ENCODE measurements around the gene ANKRD28.
"Not testable (repeated sequence)": the region's sequence is repeated elsewhere in the genome, so short reads cannot be mapped to it uniquely, and the experiment has no call there.

ANKRD28 gene

GRCh38 chr3:15797642-15798303 lies at the start of gene ANKRD28:
Gene ANKRD28, minus strand, starts transcription at chr3:15797979. Its CDS starts 1,458 bp downstream, at chr3:15796521.
- peak; percentile 18 to 97 for DNase-seq

- DNase-seq, result no peak
Observed at GRCh38 chr3:15847239-15847638, 49.5 kb upstream of the ANKRD28 start.

- DNase-seq, result no peak
Observed at GRCh38 chr3:15846606-15847005, 48.8 kb upstream of the ANKRD28 start.

- no peak for DNase-seq
Observed at GRCh38 chr3:15845475-15845874, 47.7 kb upstream of the ANKRD28 start.

GRCh38 chr3:15844889-15845288 lies 47.1 kb upstream of the ANKRD28 start:
- no peak for DNase-seq

GRCh38 chr3:15841091-15841973 lies 43.6 kb upstream of the ANKRD28 start:
- DNase-seq, result not testable (repeated sequence)

- no peak for DNase-seq
Observed at GRCh38 chr3:15839568-15839967, 41.8 kb upstream of the ANKRD28 start.

- DNase-seq, result no peak
Observed at GRCh38 chr3:15831927-15832326, 34.1 kb upstream of the ANKRD28 start.

- DNase-seq, result no peak
Observed at GRCh38 chr3:15825016-15825415, 27.2 kb upstream of the ANKRD28 start.

GRCh38 chr3:15823092-15823491 lies 25.3 kb upstream of the ANKRD28 start:
- no peak for DNase-seq

- no peak for DNase-seq
Observed at GRCh38 chr3:15822281-15822680, 24.5 kb upstream of the ANKRD28 start.

GRCh38 chr3:15820911-15821310 lies 23.1 kb upstream of the ANKRD28 start:
- DNase-seq, result no peak

- no peak for DNase-seq
Observed at GRCh38 chr3:15819576-15819975, 21.8 kb upstream of the ANKRD28 start.

GRCh38 chr3:15819043-15819442 lies 21.3 kb upstream of the ANKRD28 start:
- DNase-seq, result no peak

- DNase-seq, result peak in 1 of 2 donors; percentile 33
Observed at GRCh38 chr3:15815696-15816095, 17.9 kb upstream of the ANKRD28 start.

- DNase-seq, result not testable (repeated sequence)
Observed at GRCh38 chr3:15813079-15813478, 15.3 kb upstream of the ANKRD28 start.

- DNase-seq, result peak in 1 of 2 donors; percentile 6
Observed at GRCh38 chr3:15812183-15812582, 14.4 kb upstream of the ANKRD28 start.

GRCh38 chr3:15810702-15811101 lies 12.9 kb upstream of the ANKRD28 start:
- DNase-seq, result no peak

GRCh38 chr3:15809313-15809712 lies 11.5 kb upstream of the ANKRD28 start:
- DNase-seq, result no peak

- DNase-seq, result no peak
Observed at GRCh38 chr3:15808679-15809310, 11.0 kb upstream of the ANKRD28 start.

- DNase-seq, result peak in 1 of 2 donors; percentile 81
Observed at GRCh38 chr3:15805756-15806266, 8.0 kb upstream of the ANKRD28 start.

- no peak for DNase-seq
Observed at GRCh38 chr3:15804553-15805095, 6.8 kb upstream of the ANKRD28 start.

- no peak for DNase-seq
Observed at GRCh38 chr3:15803921-15804320, 6.1 kb upstream of the ANKRD28 start.
